ENCODE results near the gene KIRREL2.
"Not testable (repeated sequence)": the region's sequence is repeated elsewhere in the genome, so short reads cannot be mapped to it uniquely, and the experiment has no call there.

KIRREL2 gene

DNA sequence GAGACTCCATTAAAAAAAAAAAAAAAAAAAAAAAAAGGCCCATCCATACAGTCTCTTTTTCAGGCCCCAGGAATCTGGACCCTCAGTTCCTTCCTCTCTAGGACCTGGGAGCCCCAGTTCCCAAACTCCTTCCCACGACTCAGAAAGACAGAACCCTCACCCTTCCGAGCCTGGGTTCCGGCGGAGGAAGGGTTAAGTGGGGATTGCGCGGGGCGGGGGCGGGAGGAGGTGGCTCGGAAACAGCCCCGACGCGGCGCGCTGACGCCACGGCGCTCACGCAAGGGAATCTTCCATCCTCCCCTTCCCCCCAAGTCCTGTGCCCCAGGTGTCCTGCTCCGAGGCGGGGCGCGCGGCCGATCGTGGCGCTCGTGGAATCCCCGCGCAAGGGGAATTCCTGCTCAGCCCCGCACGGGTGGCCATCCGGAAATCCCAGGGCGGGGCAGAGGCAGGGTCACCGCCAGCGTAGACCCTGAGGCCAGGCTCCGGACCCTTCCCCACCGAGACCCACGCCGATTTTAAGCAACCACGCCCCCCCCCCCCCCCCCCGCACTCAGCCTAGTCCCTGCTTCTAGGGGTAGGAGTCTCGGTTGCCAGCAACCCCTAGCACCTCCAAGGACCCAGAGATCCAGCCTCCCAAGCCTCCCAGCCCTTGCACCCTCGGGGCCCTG, 43.0 kb downstream of the KIRREL2 start:
- DNase-seq: peak; percentile 90

DNA sequence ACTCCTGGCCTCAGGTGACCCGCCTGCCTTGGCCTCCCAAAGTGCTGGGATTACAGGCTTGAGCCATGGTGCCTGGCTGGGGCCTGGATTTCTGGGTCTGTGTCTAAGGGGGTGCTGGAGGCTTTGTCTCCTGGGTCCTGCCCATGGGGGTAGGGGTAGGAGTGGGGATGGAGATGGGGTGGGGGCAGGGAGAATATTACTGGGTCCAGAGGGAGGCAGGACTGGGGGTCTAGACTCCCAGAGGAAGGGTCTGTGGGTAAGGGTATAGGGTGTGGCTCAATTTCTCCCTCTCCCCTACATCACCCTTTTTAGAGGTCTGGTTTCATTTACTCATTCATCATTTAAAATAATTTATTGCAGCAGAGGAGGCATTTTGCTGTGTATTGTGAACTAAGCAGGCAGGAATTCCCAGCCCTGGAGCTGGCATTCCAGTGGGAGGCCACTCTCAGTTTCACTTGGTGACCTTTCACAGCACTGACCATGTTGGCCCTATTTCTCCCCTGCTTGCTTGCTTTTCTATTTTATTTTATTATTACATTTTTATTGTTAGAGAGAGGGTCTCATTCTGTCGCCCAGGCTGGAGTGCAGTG, 44.4 kb downstream of the KIRREL2 start:
- DNase-seq: no peak

DNA sequence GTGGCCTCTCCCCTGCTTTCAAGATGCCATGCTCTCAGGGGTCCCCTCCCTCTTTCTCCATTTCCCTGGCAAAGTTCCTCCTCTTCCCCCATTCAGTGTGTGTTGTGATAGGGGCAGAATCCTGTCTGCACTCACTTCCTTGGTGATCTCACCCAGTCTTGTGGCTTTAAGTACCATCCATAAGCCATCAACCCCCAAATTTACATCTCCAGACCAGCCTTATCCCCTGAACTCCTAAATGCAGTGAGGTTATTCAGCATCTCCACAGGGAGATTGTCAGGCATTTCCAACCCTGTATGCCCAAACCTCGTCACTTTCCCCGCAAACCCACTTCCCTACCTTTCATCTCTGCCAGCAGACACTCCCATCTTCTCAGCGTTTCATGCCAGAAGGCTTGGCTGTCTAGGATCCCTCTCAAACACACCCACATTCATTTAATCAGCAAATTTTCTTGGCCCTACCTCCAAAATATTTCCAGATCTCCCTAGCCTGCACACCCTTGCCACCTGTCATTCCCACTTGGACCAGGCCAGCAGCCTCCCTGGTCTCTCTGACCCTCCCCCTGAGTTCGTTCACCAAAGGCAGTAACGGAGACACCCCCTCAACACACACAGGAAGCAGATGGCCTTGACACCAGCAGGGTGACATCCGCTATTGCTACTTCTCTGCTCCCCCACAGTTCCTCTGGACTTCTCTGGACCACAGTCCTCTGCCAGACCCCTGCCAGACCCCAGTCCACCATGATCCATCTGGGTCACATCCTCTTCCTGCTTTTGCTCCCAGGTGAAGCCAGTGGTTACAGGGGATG, 45.3 kb downstream of the KIRREL2 start, which contains the start of gene HCST:
Gene HCST, plus strand, starts transcription at position 676 of the 808 bp plus-strand sequence. Its CDS starts 65 bp downstream, at position 741.
- peak; percentile 31 for DNase-seq

DNA sequence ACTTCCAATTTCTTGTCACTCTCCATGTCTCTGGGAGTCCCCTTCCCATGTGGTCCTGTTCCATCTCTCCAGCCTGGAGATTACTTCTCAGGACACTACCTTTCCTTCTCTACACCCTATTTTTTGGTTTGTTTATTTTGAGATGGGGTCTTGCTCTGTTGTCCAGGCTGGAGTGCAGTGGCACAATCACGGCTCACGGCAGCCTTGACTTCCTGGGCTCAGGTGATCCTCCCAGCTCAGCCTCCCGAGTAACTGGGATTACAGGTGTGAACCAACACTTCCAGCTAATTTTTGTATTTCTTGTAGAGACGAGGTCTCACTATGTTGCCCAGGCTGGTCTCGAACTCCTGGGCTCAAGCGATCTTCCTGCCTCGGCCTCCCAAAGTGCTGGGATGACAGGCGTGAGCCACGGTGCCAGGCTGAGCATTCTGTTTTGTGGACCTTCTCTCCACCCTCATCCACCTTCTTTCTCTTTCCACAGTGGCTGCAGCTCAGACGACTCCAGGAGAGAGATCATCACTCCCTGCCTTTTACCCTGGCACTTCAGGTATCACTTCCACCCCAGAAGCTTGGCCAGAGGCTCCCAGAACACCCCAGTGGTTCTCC, 46.3 kb downstream of the KIRREL2 start:
- no peak for DNase-seq

DNA sequence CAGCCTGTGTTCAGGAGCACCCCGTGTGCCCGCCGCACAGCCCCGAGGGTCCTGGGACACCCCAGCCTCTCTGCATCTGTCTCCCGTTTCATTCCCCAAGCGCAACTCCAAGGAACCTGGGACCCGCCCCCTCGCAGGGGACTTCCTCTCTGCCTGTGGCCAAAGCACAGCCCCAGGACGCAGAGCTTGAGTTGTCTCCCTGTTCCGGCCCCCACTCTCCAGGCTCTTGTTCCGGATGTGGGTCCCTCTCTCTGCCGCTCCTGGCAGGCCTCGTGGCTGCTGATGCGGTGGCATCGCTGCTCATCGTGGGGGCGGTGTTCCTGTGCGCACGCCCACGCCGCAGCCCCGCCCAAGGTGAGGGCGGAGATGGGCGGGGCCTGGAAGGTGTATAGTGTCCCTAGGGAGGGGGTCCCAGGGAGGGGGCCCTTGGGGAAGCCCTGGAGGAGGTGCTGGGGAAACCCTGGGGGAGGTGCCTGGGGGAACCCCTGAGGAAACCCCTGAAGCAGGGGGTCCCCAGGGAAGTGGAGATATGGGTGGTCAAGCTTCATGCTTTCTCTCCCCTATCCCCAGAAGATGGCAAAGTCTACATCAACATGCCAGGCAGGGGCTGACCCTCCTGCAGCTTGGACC, 47.0 kb downstream of the KIRREL2 start:
- peak; percentile 85 for DNase-seq

DNA sequence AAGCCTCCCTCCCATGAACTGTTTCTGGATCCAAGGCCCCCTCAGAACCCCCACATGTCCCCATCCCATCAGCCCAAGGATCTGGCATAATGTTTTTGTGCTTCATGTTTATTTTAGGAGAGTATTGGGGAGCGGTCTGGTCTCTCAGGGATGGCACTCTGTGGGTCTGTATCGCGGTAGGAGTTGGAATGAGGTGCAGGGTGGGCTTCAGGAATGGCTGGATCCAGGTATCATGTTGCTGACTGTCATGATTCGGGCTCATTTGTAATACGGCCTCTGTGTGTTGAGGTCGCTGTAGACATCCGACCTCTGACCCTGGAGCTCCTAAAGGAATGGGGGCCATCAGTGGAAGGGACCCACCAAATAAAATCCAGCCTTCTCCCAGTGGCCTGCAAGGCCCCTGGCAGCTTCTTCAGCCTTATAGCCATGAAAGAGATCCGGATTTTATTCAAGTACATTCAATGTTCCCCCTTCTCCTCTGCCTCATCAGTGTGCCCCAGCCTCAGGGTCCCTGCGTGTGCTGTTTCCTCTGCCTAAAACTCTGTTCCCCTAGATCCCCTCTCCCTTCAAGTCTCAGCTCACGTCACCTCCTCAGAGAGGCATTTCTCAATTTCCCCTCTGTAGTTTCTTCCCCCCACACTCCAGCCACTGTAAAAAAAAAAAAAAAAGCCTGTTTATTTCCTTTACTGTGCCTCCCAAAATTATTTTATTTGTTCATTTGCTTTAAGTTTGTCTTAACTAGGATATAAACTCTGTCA, 47.8 kb downstream of the KIRREL2 start:
- no peak for DNase-seq

DNA sequence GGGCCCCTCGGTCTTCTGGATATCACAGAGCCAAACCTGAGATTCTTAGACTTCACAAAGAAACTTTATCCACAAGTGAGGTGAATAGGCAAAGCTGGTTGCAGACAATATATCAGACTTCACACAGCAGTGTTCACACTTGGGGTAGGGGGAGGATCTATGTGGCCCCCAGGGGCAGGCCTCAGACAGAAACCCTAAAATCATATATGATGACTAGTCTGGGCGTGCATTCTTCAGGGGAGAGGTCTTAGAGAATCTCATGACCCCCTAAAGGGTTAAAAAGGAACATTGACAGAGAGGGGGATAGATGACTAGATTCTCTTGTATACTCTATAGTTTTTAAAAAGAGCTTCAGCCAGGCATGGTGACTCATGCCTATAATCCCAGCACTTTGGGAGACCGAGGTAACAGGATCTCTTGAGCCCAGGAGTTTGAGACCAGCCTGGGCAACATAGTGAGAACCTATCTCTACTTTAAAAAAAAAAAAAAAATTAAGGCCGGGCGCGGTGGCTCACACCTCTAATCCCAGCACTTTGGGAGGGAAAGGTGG, 48.5 kb downstream of the KIRREL2 start:
- DNase-seq: no peak

DNA sequence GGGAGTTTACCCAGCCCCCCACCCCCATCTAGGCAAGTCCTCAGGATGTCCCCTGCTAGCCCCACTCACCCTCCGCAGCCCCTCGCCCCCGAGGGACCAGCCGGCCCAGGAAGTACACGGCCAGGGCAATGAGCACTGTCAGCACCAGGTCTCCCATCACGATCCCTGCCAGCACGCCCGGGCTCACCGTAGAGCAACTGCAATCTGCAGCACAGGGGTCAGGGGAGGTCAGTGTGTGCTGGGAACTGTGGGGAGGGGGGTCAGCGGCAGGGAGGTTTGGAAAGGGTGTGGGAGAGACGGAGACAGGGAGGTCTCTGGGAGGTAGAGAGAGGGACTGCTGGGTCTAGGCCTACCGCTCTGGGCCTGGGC, 50.6 kb downstream of the KIRREL2 start:
- no peak for DNase-seq

DNA sequence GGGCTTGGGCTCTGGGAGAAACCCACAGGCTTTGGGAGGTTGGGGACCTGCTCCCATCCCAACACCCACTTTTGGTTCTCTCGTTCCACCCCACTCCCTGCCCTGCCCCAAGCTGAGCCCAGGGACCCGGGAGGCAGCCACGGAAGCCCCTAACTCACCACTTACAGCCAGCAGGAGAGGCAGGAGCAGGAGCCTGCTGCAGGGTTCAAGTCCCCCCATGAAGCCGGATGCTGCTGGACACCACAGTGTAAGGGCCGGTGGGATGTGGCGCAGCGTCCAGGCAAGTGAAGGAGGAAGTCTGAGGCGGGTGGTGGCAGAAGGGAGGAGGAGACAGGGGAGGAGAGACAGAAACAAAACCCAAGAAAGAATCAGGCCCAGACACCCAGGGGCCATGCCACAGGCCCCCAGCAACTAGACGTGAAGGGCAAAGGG, 51.3 kb downstream of the KIRREL2 start, which contains the start of gene TYROBP:
Gene TYROBP, minus strand, starts transcription at position 286 of the 432 bp plus-strand sequence. Its CDS starts 67 bp downstream, at position 219.
- DNase-seq: no peak

DNA sequence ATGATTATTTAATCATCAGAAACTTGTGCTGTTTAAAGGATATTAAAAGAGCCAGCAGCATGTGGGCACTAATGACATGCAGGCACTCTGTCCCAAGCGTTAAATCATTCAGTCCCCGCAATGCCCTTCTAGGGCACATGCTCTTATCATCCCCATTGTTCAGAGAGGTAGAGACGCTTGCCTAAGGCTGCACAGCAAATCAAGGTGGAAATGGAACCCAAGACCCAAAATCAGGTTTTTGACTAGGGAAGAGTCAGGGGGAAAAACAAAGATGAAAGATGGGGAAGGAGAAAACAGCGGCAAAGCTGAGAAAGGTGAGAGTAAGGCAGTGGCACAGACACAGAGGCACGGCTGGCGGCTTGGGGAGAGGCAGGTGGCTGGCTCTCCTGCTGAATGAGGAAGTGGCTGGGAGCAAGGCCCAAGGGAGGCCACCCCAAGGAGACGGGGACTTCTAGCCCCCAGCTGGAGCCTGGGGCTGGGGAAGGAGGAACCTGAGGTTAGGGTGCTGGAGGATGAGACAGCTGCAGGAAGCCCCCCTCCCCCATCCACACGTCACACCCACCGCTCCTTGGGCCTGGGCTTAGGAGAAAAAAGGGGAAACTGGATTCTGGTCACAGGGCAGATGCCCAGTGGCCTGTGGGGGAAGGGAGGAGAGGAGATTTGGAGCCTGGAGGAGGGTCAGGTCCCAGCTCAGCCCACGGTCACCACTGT, 52.4 kb downstream of the KIRREL2 start:
- DNase-seq: no peak

DNA sequence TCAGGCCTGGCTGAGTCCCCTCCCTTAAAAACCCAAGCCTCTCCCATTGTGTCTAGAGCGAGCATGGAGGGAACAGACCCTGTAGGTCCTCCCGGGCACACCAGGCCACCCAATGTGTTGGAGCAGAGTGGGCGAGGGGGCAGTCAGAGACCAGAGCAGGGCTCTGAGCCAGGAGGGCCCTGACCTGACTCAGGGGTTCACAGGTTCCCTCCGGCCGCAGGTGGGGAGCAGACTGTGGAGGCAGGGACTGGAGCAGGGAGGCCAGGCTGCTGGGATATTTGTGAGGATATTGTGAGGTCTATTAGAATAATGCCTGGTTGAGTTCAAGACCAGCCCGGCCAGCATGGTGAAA, 52.9 kb downstream of the KIRREL2 start:
- DNase-seq: no peak

DNA sequence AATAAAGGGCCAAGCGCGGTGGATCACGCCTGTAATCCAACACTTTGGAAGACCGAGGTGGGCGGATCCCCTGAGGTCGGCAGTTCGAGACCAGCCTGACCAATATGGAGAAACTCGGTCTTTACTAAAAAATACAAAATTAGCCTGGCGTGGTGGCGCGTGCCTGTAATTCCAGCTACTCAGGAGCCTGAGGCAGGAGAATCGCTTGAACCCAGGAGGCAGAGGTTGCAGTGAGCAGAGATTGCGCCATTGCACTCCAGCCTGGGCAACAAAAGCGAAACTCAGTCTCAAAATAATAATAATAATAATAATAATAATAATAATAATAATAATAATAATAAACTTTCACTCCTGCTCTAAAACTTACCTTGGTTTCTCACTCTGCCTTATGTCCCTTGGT, 53.6 kb downstream of the KIRREL2 start:
- not testable (repeated sequence) for DNase-seq

DNA sequence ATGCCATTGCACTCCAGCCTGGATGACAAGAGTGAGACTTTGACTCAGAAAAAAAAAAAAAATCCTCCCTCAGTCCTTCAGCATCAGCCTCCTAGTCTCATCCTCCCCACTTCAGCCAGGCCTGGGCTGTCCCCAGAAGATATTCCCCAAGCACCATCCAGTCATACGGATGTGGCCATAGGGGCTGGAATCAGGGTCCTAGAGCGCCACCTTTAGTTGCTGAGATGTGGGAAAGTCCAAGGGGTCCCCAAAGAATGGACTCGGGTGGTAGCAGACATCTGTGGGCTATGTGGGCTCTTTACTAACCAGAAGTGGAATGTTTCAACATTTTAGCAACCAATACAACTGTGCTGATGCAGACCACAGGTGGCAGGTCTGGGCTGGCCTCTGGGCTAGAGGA, 54.5 kb downstream of the KIRREL2 start:
- DNase-seq: no peak

DNA sequence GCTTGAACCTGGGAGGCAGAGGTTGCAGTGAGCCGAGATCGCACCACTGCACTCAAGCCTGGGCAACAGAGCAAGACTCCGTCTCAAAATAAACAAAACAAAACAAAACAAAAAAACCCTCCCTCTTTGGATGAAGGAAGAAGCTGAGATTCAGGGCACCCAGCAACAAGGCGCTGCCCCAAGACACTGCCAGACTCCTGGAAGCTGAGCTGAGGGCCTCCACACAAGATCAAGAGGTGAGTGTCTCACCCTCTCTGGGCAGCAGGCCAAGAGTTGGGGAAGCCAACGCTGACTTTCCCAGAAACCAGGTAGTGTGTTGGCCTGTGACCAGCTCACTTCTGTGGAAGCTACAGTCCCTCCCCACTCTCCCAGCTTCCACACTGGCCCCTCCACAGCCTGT, 55.1 kb downstream of the KIRREL2 start:
- DNase-seq: no peak

DNA sequence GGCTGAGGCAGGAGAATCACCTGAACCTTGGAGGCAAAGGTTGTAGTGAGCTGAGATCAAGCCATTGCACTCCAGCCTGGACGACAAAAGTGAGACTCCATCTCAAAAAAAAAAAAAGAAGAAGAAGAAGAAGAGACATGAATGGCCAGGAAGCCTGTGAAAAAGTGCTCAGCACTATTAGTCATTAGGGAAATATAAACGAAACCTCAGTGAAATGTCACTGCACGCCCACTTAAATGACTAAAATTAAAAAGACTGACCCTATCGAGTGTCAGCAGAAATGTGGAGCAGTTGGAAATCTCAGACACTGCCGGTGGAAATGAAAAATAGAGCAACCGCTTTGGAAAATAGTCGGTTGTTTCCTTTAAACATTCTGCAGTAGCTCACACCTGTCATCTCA, 56.9 kb downstream of the KIRREL2 start:
- DNase-seq: no peak

DNA sequence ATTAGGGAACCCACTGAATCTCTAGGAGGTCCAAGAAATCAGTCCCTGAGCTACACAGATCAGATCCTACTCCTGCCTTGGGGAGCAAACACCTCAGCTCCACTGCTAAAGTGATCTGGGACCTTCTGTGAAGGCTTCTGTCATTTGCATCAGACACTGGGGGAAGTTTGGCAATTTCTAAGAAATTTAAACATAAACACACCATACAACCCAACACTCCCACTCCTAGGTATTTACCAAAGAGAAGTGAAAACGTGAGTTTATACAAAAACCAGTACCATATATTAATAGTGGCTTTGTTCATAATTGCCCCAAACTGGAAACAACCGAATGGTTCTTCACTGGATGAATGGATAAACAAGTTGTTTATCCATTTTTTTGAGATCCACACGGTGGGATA, 58.7 kb downstream of the KIRREL2 start:
- no peak for DNase-seq
